ENCODE data around the gene WDR47. TPM values are rescaled to one million over a fixed set of nuclear protein-coding genes. Genes with fewer than 3 reads are reported as not detected.
"Not testable (repeated sequence)": the region's sequence is repeated elsewhere in the genome, so short reads cannot be mapped to it uniquely, and the experiment has no call there.

WDR47 gene
- polyA plus RNA-seq, 1 experiment = 7.3 TPM

DNA sequence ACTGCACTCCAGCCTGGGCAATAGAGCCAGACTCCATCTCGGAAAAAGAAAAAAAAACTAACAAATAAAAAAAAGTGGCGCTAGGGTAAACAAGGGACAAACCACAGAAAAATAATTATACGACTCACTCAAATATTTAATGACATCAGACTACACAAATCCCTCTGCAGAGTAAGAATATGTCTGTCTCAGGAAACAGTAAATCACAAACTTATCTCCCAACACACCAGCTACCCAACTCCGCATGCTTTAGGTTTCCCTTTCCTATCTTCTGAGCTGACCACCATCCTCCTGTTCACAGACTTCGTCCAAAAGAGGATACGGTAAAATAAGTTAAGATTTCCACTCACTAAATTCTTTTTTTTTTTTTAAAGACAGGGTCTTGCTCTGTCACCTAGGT lies 16.2 kb downstream of the WDR47 start:
- POLR2A ChIA-PET = no interaction called here
- CTCF ChIA-PET = interaction anchor here (0.6 kb wide), 1 partner anchor 613 kb away, joined by 4 read pairs; no protein-coding TSS in a partner anchor
- no peaks in the 10 kb centered on the region for H3K27me3 ChIP-seq (ENCODE audit: control insufficient read depth, insufficient read depth, low read length)
- DNase-seq (ENCODE audit: low read depth) = no peak
- no peak overlapping the region for H3K4me3 ChIP-seq (ENCODE audit: low read depth, low read length)
- H3K36me3 ChIP-seq (ENCODE audit: control insufficient read depth, insufficient read depth, low read length) = no peaks in the 10 kb centered on the region; the same call in 1 of the 2 replicates
- TF ChIP-seq, protein P1, sequence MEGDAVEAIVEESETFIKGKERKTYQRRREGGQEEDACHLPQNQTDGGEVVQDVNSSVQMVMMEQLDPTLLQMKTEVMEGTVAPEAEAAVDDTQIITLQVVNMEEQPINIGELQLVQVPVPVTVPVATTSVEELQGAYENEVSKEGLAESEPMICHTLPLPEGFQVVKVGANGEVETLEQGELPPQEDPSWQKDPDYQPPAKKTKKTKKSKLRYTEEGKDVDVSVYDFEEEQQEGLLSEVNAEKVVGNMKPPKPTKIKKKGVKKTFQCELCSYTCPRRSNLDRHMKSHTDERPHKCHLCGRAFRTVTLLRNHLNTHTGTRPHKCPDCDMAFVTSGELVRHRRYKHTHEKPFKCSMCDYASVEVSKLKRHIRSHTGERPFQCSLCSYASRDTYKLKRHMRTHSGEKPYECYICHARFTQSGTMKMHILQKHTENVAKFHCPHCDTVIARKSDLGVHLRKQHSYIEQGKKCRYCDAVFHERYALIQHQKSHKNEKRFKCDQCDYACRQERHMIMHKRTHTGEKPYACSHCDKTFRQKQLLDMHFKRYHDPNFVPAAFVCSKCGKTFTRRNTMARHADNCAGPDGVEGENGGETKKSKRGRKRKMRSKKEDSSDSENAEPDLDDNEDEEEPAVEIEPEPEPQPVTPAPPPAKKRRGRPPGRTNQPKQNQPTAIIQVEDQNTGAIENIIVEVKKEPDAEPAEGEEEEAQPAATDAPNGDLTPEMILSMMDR (IDR thresholded peaks at IDR 0.05; ENCODE audit: insufficient read depth, low read depth, low read length) = no peak

DNA sequence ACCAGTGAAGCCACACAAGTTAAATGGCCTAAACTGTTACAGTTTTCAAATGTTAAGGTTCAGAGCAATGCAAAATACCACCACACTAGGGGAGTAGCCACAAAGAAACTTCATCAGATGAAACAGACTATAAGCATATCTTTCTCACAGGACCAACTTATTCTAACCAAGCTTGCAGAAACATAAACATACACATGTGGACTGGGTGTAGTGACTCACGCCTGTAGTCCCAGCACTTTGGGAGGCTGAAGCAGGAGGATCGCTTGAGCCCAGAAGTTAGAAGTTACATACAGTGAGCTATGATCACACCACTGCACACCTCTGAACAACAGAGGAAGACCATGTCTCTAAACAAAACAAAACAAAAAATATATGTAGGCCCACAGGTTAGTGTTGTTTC lies 17.3 kb downstream of the WDR47 start:
- Histone ChIP-seq H3K4me3 (ENCODE audit: low read depth, low read length) (no peak overlapping the region), H3K27me3 (ENCODE audit: control insufficient read depth, insufficient read depth, low read length) (no peaks in the 10 kb centered on the region), H3K36me3 (ENCODE audit: control insufficient read depth, insufficient read depth, low read length) (no peaks in the 10 kb centered on the region; the same call in 1 of the 2 replicates)
- no peak for DNase-seq (ENCODE audit: low read depth)
- TF ChIP-seq, protein P1 (IDR thresholded peaks at IDR 0.05; ENCODE audit: insufficient read depth, low read depth, low read length) = no peak
- ChIA-PET POLR2A (no interaction called here), CTCF (no interaction called here)

DNA sequence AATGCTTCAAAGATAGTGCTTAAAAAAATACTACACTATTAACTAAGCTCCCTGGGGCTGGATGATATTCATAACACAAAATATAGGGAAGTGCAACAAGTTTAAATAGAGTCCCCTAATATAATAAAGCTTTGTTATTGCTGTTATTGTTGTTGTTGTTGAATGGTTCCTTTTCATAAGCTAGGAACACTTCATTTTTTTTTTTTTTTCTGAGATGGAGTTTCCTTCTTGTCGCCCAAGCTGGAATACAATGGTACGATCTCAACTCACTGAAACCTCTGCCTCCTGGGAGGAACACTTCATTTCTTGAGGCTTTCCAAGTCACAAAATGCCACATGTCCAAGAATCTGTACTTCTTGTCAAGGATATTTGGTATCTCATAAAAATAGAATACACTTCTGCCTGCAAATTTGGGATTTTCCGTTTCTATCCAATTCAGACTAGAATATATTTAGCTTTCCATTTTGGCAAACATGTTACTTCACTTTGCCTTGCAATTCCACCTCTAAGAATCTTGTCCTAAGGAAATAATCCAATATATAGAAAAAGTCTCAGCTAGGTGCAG lies 21.1 kb downstream of the WDR47 start:
- DNase-seq (ENCODE audit: low read depth) = no peak
- CTCF ChIA-PET = interaction anchor here (0.7 kb wide), 2 partner anchors 92 to 468 kb away, joined by 3 read pairs; a partner anchor contains a TSS
- no peaks in the 10 kb centered on the region; the same call in none of the 2 replicates for H3K36me3 ChIP-seq (ENCODE audit: control insufficient read depth, insufficient read depth, low read length)
- POLR2A ChIA-PET = no interaction called here
- no peak overlapping the region for H3K4me3 ChIP-seq (ENCODE audit: low read depth, low read length)
- TF ChIP-seq, protein P1 (IDR thresholded peaks at IDR 0.05; ENCODE audit: insufficient read depth, low read depth, low read length) = no peak
- H3K27me3 ChIP-seq (ENCODE audit: control insufficient read depth, insufficient read depth, low read length) = no peaks in the 10 kb centered on the region

DNA sequence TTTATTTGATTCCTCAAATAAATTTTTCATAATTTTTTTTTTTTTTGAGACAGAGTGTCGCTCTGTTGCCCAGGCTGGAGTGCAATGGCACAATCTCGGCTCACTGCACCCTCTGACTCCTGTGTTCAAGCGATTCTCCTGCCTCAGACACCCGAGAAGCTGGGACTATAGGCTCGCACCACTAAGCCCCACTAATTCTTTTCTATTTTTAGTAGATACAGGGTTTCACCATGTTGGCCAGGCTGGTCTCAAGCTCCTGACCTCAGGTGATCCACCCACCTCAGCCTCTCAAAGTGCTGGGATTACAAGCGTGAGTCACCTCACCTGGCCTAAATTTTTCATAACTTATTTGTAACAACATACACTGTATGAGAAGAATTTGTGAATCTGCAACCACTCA lies 24.2 kb downstream of the WDR47 start:
- H3K27me3 ChIP-seq (ENCODE audit: control insufficient read depth, insufficient read depth, low read length); POLR2A ChIA-PET; H3K36me3 ChIP-seq (ENCODE audit: control insufficient read depth, insufficient read depth, low read length); H3K4me3 ChIP-seq (ENCODE audit: low read depth, low read length); DNase-seq (ENCODE audit: low read depth): not testable (repeated sequence)
- CTCF ChIA-PET = interaction anchor here (0.6 to 1.7 kb wide), 3 partner anchors 11 to 97 kb away, joined by 3 to 5 read pairs (median 3); no protein-coding TSS in a partner anchor

DNA sequence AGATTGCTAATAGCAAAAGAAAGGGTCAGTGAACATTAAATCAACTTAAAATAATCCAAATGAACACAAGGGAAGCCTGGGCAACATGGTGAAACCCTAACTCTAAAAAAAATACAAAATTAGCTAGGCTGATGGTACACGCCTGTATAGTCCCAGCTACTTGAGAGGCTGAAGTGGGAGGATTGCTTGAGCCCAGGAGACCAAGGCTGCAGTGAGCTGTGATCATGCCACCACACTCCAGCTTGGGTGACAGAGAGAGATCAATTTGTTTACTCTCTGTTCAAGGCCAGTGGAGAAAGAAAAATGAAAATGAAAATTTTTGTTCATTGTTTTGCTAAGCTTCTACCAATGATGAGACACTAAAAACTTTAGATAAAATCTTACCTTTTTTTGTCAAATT lies 24.8 kb downstream of the WDR47 start:
- ChIA-PET POLR2A (no interaction called here), CTCF (interaction anchor here (0.6 to 1.7 kb wide), 4 partner anchors 10 to 490 kb away, joined by 3 to 5 read pairs (median 3); no protein-coding TSS in a partner anchor)
- no peak overlapping the region for H3K4me3 ChIP-seq (ENCODE audit: low read depth, low read length)
- peaks cover 1% of the 10 kb centered on the region for H3K36me3 ChIP-seq (ENCODE audit: control insufficient read depth, insufficient read depth, low read length)
- DNase-seq (ENCODE audit: low read depth) = no peak
- TF ChIP-seq, protein P1 (IDR thresholded peaks at IDR 0.05; ENCODE audit: insufficient read depth, low read depth, low read length) = no peak
- H3K27me3 ChIP-seq (ENCODE audit: control insufficient read depth, insufficient read depth, low read length) = no peaks in the 10 kb centered on the region

DNA sequence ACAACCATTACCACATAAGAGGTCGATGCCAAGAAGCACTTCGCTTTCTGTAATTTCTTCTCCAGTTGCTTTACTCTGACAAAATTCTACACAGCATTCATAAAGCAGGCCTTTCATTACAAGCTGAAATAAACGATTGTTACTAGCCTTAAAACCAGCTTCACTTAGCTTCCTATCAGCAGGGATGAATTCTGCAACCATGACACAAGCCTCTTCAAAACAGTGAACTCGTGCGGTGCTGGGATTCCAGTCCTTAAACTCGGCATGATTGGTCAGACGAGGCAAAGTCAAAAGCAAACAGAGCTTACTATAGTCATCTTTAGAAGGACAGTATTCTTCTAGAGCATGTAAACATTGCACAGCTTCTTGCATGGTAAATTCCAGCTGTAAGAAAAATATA lies 30.6 kb downstream of the WDR47 start:
- Histone ChIP-seq H3K27me3 (ENCODE audit: control insufficient read depth, insufficient read depth, low read length) (no peaks in the 10 kb centered on the region), H3K36me3 (ENCODE audit: control insufficient read depth, insufficient read depth, low read length) (peaks cover 4% of the 10 kb centered on the region), H3K4me3 (ENCODE audit: low read depth, low read length) (no peak overlapping the region)
- TF ChIP-seq, protein P1 (IDR thresholded peaks at IDR 0.05; ENCODE audit: insufficient read depth, low read depth, low read length) = no peak
- CTCF ChIA-PET = interaction anchor here (2.1 kb wide), 1 partner anchor 102 kb away, joined by 4 read pairs; a partner anchor contains a TSS
- no peak for DNase-seq (ENCODE audit: low read depth)
- POLR2A ChIA-PET = interaction anchor here (0.6 kb wide), 1 partner anchor 63 kb away, joined by 6 read pairs; no protein-coding TSS in a partner anchor

DNA sequence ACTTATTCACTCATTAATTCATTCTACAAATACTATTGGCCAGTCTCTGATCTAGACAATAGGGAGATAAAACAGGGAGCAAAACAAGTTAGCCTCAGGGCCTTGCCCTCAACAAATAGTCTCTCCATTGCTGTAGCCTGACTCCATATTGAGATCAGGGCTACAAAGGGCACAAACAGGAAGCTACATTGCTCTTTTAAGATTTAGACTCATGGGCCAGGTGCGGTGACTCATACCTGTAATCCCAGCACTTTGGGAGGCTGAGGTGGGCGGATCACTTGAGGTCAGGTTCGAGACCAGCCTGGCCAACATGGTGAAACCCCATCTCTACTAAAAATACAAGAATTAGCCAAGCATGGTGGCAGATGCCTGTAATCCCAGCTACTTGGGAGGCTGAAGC lies 45.3 kb downstream of the WDR47 start:
- H3K4me3 ChIP-seq (ENCODE audit: low read depth, low read length); POLR2A ChIA-PET; DNase-seq (ENCODE audit: low read depth); H3K36me3 ChIP-seq (ENCODE audit: control insufficient read depth, insufficient read depth, low read length); CTCF ChIA-PET; H3K27me3 ChIP-seq (ENCODE audit: control insufficient read depth, insufficient read depth, low read length): not testable (repeated sequence)
